ENCODE data around the gene MLLT10.

Gene MLLT10

GRCh38 chr10:21655687-21656086, 121.7 kb downstream of the MLLT10 start:
- no peaks in the 10 kb centered on the region for H3K4me1 Mint-ChIP-seq (ENCODE audit: low read depth)
- no peak overlapping the region for H3K27ac Mint-ChIP-seq
- H3K27me3 Mint-ChIP-seq = no peaks in the 10 kb centered on the region
- H3K4me3 Mint-ChIP-seq = no peak overlapping the region
- intact Hi-C loops (cut with micrococcal nuclease) = loop anchor here (2.0 kb wide), 1 partner anchor 27 kb away; no protein-coding TSS in a partner anchor
- peaks cover 19% of the 10 kb centered on the region for H3K36me3 Mint-ChIP-seq (ENCODE audit: low read depth)
- H3K9me3 Mint-ChIP-seq = no peaks in the 10 kb centered on the region

GRCh38 chr10:21661087-21661486, 127.1 kb downstream of the MLLT10 start:
- H3K27me3 Mint-ChIP-seq = no peaks in the 10 kb centered on the region
- H3K27ac Mint-ChIP-seq = no peak overlapping the region
- peaks cover 39% of the 10 kb centered on the region for H3K36me3 Mint-ChIP-seq (ENCODE audit: low read depth)
- no peaks in the 10 kb centered on the region for H3K9me3 Mint-ChIP-seq
- peaks cover 13% of the 10 kb centered on the region for H3K4me1 Mint-ChIP-seq (ENCODE audit: low read depth)
- intact Hi-C loops (cut with micrococcal nuclease) = no loop called here
- no peak overlapping the region for H3K4me3 Mint-ChIP-seq

- Mint-ChIP-seq H3K27ac (no peak overlapping the region), H3K27me3 (no peaks in the 10 kb centered on the region), H3K4me1 (ENCODE audit: low read depth) (peaks cover 13% of the 10 kb centered on the region), H3K4me3 (no peak overlapping the region), H3K9me3 (no peaks in the 10 kb centered on the region), H3K36me3 (ENCODE audit: low read depth) (peaks cover 44% of the 10 kb centered on the region)
- intact Hi-C loops (cut with micrococcal nuclease) = no loop called here
Measured at GRCh38 chr10:21661935-21662334, 127.9 kb downstream of the MLLT10 start.

GRCh38 chr10:21662635-21663034, 128.6 kb downstream of the MLLT10 start:
- Mint-ChIP-seq H3K4me1 (ENCODE audit: low read depth) (peaks cover 13% of the 10 kb centered on the region), H3K27me3 (no peaks in the 10 kb centered on the region), H3K4me3 (no peak overlapping the region), H3K36me3 (ENCODE audit: low read depth) (peaks cover 44% of the 10 kb centered on the region), H3K9me3 (no peaks in the 10 kb centered on the region), H3K27ac (no peak overlapping the region)
- intact Hi-C loops (cut with micrococcal nuclease) = no loop called here

- no peak overlapping the region for H3K27ac Mint-ChIP-seq
- H3K27me3 Mint-ChIP-seq = no peaks in the 10 kb centered on the region
- intact Hi-C loops (cut with micrococcal nuclease) = no loop called here
- peaks cover 44% of the 10 kb centered on the region for H3K36me3 Mint-ChIP-seq (ENCODE audit: low read depth)
- H3K9me3 Mint-ChIP-seq = no peaks in the 10 kb centered on the region
- peaks cover 6% of the 10 kb centered on the region for H3K4me1 Mint-ChIP-seq (ENCODE audit: low read depth)
- H3K4me3 Mint-ChIP-seq = no peak overlapping the region
Measured at GRCh38 chr10:21668831-21669230, 134.8 kb downstream of the MLLT10 start.

GRCh38 chr10:21670391-21670790, 136.4 kb downstream of the MLLT10 start:
- H3K4me3 Mint-ChIP-seq = no peak overlapping the region
- H3K36me3 Mint-ChIP-seq (ENCODE audit: low read depth) = peaks cover 40% of the 10 kb centered on the region

GRCh38 chr10:21673668-21674067, 139.6 kb downstream of the MLLT10 start:
- Mint-ChIP-seq H3K4me1 (ENCODE audit: low read depth) (peaks cover 12% of the 10 kb centered on the region), H3K36me3 (ENCODE audit: low read depth) (peaks cover 35% of the 10 kb centered on the region), H3K4me3 (no peak overlapping the region), H3K9me3 (no peaks in the 10 kb centered on the region), H3K27me3 (no peaks in the 10 kb centered on the region), H3K27ac (no peak overlapping the region)
- intact Hi-C loops (cut with micrococcal nuclease) = loop anchor here (2.0 kb wide), 1 partner anchor 179 kb away; no protein-coding TSS in a partner anchor

More at GRCh38 chr10:21670391-21670790, 136.4 kb downstream of the MLLT10 start:
- Mint-ChIP-seq H3K9me3 (no peaks in the 10 kb centered on the region), H3K4me1 (ENCODE audit: low read depth) (peaks cover 6% of the 10 kb centered on the region), H3K27me3 (no peaks in the 10 kb centered on the region), H3K27ac (no peak overlapping the region)
- intact Hi-C loops (cut with micrococcal nuclease) = no loop called here

- Mint-ChIP-seq H3K4me3 (no peak overlapping the region), H3K9me3 (no peaks in the 10 kb centered on the region), H3K27me3 (no peaks in the 10 kb centered on the region)
Measured at GRCh38 chr10:21675157-21675796, 141.2 kb downstream of the MLLT10 start.

GRCh38 chr10:21677551-21677950, 143.5 kb downstream of the MLLT10 start:
- Mint-ChIP-seq H3K27ac (no peak overlapping the region), H3K4me3 (no peak overlapping the region), H3K4me1 (ENCODE audit: low read depth) (peaks cover 6% of the 10 kb centered on the region), H3K36me3 (ENCODE audit: low read depth) (peaks cover 38% of the 10 kb centered on the region), H3K9me3 (no peaks in the 10 kb centered on the region), H3K27me3 (no peaks in the 10 kb centered on the region)
- intact Hi-C loops (cut with micrococcal nuclease) = no loop called here

More at GRCh38 chr10:21675157-21675796, 141.2 kb downstream of the MLLT10 start:
- peaks cover 9% of the 10 kb centered on the region for H3K4me1 Mint-ChIP-seq (ENCODE audit: low read depth)
- intact Hi-C loops (cut with micrococcal nuclease) = loop anchor here (2.0 kb wide), 1 partner anchor 180 kb away; no protein-coding TSS in a partner anchor
- H3K27ac Mint-ChIP-seq = no peak overlapping the region
- peaks cover 44% of the 10 kb centered on the region for H3K36me3 Mint-ChIP-seq (ENCODE audit: low read depth)

- peaks cover 6% of the 10 kb centered on the region for H3K4me1 Mint-ChIP-seq (ENCODE audit: low read depth)
- peaks cover 42% of the 10 kb centered on the region for H3K36me3 Mint-ChIP-seq (ENCODE audit: low read depth)
- intact Hi-C loops (cut with micrococcal nuclease) = no loop called here
- no peak overlapping the region for H3K27ac Mint-ChIP-seq
- no peak overlapping the region for H3K4me3 Mint-ChIP-seq
- H3K9me3 Mint-ChIP-seq = no peaks in the 10 kb centered on the region
- H3K27me3 Mint-ChIP-seq = no peaks in the 10 kb centered on the region
Measured at GRCh38 chr10:21681156-21681555, 147.1 kb downstream of the MLLT10 start.

GRCh38 chr10:21687266-21688008, 153.4 kb downstream of the MLLT10 start:
- H3K27ac Mint-ChIP-seq = no peak overlapping the region
- intact Hi-C loops (cut with micrococcal nuclease) = no loop called here
- no peaks in the 10 kb centered on the region for H3K27me3 Mint-ChIP-seq
- H3K4me3 Mint-ChIP-seq = no peak overlapping the region
- peaks cover 62% of the 10 kb centered on the region for H3K36me3 Mint-ChIP-seq (ENCODE audit: low read depth)
- no peaks in the 10 kb centered on the region for H3K9me3 Mint-ChIP-seq
- peaks cover 7% of the 10 kb centered on the region for H3K4me1 Mint-ChIP-seq (ENCODE audit: low read depth)

GRCh38 chr10:21688009-21688332, 153.9 kb downstream of the MLLT10 start:
- intact Hi-C loops (cut with micrococcal nuclease) = no loop called here
- Mint-ChIP-seq H3K27me3 (no peaks in the 10 kb centered on the region), H3K4me3 (no peak overlapping the region), H3K9me3 (no peaks in the 10 kb centered on the region), H3K36me3 (ENCODE audit: low read depth) (peaks cover 67% of the 10 kb centered on the region), H3K27ac (no peak overlapping the region), H3K4me1 (ENCODE audit: low read depth) (peaks cover 7% of the 10 kb centered on the region)

GRCh38 chr10:21688870-21689269, 154.8 kb downstream of the MLLT10 start:
- H3K9me3 Mint-ChIP-seq = no peaks in the 10 kb centered on the region
- H3K36me3 Mint-ChIP-seq (ENCODE audit: low read depth) = peaks cover 71% of the 10 kb centered on the region

GRCh38 chr10:21689881-21690280, 155.8 kb downstream of the MLLT10 start:
- H3K4me3 Mint-ChIP-seq = no peak overlapping the region
- no peaks in the 10 kb centered on the region for H3K27me3 Mint-ChIP-seq
- H3K27ac Mint-ChIP-seq = no peak overlapping the region
- no peaks in the 10 kb centered on the region for H3K9me3 Mint-ChIP-seq
- intact Hi-C loops (cut with micrococcal nuclease) = no loop called here
- H3K36me3 Mint-ChIP-seq (ENCODE audit: low read depth) = peaks cover 71% of the 10 kb centered on the region
- peaks cover 7% of the 10 kb centered on the region for H3K4me1 Mint-ChIP-seq (ENCODE audit: low read depth)

More at GRCh38 chr10:21688870-21689269, 154.8 kb downstream of the MLLT10 start:
- H3K4me3 Mint-ChIP-seq = no peak overlapping the region
- no peaks in the 10 kb centered on the region for H3K27me3 Mint-ChIP-seq
- peaks cover 7% of the 10 kb centered on the region for H3K4me1 Mint-ChIP-seq (ENCODE audit: low read depth)
- intact Hi-C loops (cut with micrococcal nuclease) = no loop called here
- no peak overlapping the region for H3K27ac Mint-ChIP-seq
